Measurements from ENCODE around the gene IFNAR1. TPM values are rescaled to one million over a fixed set of nuclear protein-coding genes. Genes with fewer than 3 reads are reported as not detected.

The IFNAR1 gene
- 9.9 and 16.0 TPM in 2 replicates for total RNA-seq (ENCODE audit: low replicate concordance)

DNA sequence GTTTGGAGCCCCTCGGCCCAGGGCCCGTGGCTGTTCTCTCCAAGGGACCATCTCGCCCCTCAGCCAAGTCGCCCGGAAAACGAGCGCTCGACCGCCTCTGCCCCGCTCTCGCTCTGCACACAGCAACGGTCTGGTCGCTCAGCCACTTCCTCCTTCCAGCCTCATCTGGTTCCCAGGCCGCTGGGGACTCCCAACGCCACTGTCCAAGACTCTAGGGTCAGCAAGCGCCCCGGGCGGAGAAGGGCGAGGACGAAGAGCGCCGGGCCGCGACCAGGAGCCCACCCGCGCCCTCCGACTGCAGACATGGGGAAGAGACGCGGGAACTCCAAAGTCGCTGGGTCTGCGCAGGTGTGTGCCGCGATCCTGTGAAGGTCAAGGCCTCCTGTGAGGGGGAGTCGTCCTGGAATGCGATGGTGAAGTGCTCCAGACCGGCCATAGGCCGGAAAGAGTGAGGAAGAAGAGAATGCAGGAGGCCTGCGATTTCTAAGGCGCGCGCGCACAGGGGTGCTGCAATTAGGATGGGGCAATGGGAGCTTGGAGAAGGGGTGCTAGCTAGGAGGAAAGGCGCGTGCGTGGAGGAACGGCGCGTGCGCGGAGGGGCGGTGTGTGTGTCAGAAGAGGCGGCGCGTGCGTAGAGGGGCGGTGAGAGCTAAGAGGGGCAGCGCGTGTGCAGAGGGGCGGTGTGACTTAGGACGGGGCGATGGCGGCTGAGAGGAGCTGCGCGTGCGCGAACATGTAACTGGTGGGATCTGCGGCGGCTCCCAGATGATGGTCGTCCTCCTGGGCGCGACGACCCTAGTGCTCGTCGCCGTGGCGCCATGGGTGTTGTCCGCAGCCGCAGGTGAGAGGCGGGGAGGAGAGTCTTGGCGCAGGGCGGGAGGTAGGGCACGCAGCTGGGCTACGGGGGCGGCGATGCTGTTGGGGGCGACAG is at the start of gene IFNAR1:
Gene IFNAR1 (plus strand): TSS at position 680 of the 931 bp plus-strand sequence. CDS start 86 bp downstream, at position 766.

DNA sequence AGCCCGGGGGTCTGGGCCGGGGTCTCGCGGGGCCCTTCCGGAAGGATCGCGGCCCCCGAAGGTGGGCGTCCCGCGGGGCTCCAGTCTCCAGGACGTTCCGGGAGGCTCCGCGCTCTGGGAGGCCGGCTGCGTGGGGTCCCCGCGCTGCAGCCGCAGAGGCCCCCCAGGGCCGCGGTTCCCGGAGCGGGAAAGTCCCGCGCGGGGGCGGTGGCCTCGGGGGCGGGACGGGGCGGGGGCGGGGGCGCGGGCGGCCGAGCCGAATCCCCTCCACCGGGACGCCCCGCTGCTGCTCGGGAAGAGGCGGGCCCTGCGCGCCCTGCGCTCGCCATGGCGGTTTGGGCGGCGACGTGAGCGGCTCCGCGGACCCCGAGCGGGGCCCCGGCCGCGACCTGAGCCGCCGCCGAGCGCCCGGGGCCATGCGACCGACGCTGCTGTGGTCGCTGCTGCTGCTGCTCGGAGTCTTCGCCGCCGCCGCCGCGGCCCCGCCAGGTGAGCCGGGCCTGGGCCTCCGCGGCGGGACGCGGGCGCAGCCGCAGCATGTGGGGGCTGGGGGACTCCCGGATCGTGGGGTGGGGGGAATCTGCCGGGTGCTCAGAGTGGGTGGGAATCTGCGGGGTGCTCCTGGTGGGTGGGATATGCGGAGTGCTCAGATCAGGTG is 78.5 kb downstream of the IFNAR1 start, which contains the start of gene IFNGR2:
Gene IFNGR2 (plus strand): TSS at position 286 of the 658 bp plus-strand sequence. CDS start 131 bp downstream, at position 417.

Other genes starting within 250 kb of the IFNAR1 start
- gene IFNAR2, start 95.0 kb upstream of the IFNAR1 start, total RNA-seq (ENCODE audit: low replicate concordance), result 3.6 and 9.2 TPM in 2 replicates
- gene IL10RB, start 58.6 kb upstream of the IFNAR1 start, total RNA-seq (ENCODE audit: low replicate concordance), result 28.2 and 66.2 TPM in 2 replicates
- 55.5 and 79.7 TPM in 2 replicates for gene IFNGR2, start 78.4 kb downstream of the IFNAR1 start, total RNA-seq (ENCODE audit: low replicate concordance)
- gene TMEM50B, start 155.0 kb downstream of the IFNAR1 start, total RNA-seq (ENCODE audit: low replicate concordance), result 16.4 and 18.5 TPM in 2 replicates
- 0.12 and 1.4 TPM in 2 replicates for gene DNAJC28, start 166.7 kb downstream of the IFNAR1 start, total RNA-seq (ENCODE audit: low replicate concordance)
- gene GART, start 217.1 kb downstream of the IFNAR1 start, total RNA-seq (ENCODE audit: low replicate concordance), result 19.8 and 60.8 TPM in 2 replicates
- 67.6 and 96.1 TPM in 2 replicates for gene SON, start 218.1 kb downstream of the IFNAR1 start, total RNA-seq (ENCODE audit: low replicate concordance)

Data from smooth muscle cell of the coronary artery (primary cell).